DND-41 (cell line): ENCODE data around the gene CFAP54.

Source experiments
- ATAC-seq: fragments of 200-7000 bp; cut with Tn5 transposase; 3 replicates; pipeline ENCODE4 v1.9.1; 2021; ENCODE audit warnings: low read depth; ENCODE audit not compliant: insufficient read depth
- DNase-seq: peaks from one replicate; pipeline ENCODE4 v3.0.0-alpha.2; 2020
- H2AFZ ChIP-seq: 2 replicates; pipeline ENCODE4 v1.6.0; 2012; ENCODE audit warnings: low read depth, low read length
- H3K27ac ChIP-seq: 2 replicates; pipeline ENCODE4 v1.5.1; 2012; ENCODE audit warnings: low read length, inconsistent platforms
- H3K27me3 ChIP-seq: fragments of 200-600 bp; sonication (generic); 2 replicates; pipeline ENCODE4 v1.6.0; 2012; ENCODE audit warnings: low read length, mild to moderate bottlenecking, inconsistent platforms; ENCODE audit not compliant: insufficient read depth, poor library complexity
- H3K36me3 ChIP-seq: 2 replicates; pipeline ENCODE4 v1.5.1; 2012; ENCODE audit warnings: low read length, inconsistent platforms; ENCODE audit not compliant: insufficient read depth
- H3K4me1 ChIP-seq: 2 replicates; pipeline ENCODE4 v1.5.1; 2012; ENCODE audit warnings: mild to moderate bottlenecking, low read length; ENCODE audit not compliant: insufficient read depth
- H3K4me2 ChIP-seq: 2 replicates; pipeline ENCODE4 v1.6.0; 2012; ENCODE audit warnings: mild to moderate bottlenecking, moderate library complexity, low read length, inconsistent platforms; ENCODE audit not compliant: insufficient read depth
- H3K4me3 ChIP-seq, 2 experiments: fragments of 200-600 bp in 1 of 2; shearing (Covaris generic) in 1 of 2; 2 replicates each; pipeline ENCODE4 v1.5.1; 2012 to 2016; ENCODE audit warnings: inconsistent platforms in 2 of 2, low read length in 2 of 2, mild to moderate bottlenecking in 2 of 2, low read depth in 1 of 2, moderate library complexity in 1 of 2
- H3K79me2 ChIP-seq: 2 replicates; pipeline ENCODE4 v1.6.0; 2012; ENCODE audit warnings: low read length, inconsistent platforms; ENCODE audit not compliant: insufficient read depth
- H3K9ac ChIP-seq: 2 replicates; pipeline ENCODE4 v1.6.0; 2012; ENCODE audit warnings: low read depth, mild to moderate bottlenecking, inconsistent platforms, low read length, moderate library complexity
- H3K9me3 ChIP-seq: 2 replicates; pipeline ENCODE4 v1.5.1; 2012; ENCODE audit warnings: low read length, moderate library complexity, mild to moderate bottlenecking, inconsistent platforms; ENCODE audit not compliant: insufficient read depth, severe bottlenecking
- H4K20me1 ChIP-seq: 2 replicates; pipeline ENCODE4 v1.6.0; 2012; ENCODE audit warnings: low read length; ENCODE audit not compliant: insufficient read depth
- EZH2 ChIP-seq: IDR thresholded peaks from 3 replicates; pipeline ENCODE4 v1.6.1; 2012; ENCODE audit warnings: borderline replicate concordance, low read depth, mild to moderate bottlenecking, moderate library complexity, low read length, inconsistent platforms; ENCODE audit not compliant: severe bottlenecking
- TF ChIP-seq, protein P1 (sequence below): IDR thresholded peaks from 2 replicates; pipeline ENCODE4 v1.5.1; 2012; ENCODE audit warnings: borderline replicate concordance, low read length, moderate library complexity, mild to moderate bottlenecking; ENCODE audit not compliant: poor library complexity, severe bottlenecking; ENCODE audit errors: extremely low read depth

Gene CFAP54

GRCh38 chr12:96623656-96624217 lies 134.4 kb downstream of the CFAP54 start:
- Histone ChIP-seq H3K36me3 (no peaks in the 10 kb centered on the region), H3K4me2 (no peak overlapping the region), H3K4me3 (no peak overlapping the region), H3K27ac (no peak overlapping the region), H2AFZ (no peak overlapping the region), H3K9me3 (no peaks in the 10 kb centered on the region), H3K9ac (no peak overlapping the region), H3K27me3 (no peaks in the 10 kb centered on the region), H3K79me2 (no peaks in the 10 kb centered on the region), H4K20me1 (no peaks in the 10 kb centered on the region), H3K4me1 (no peaks in the 10 kb centered on the region)
- no peak for DNase-seq
- no peak for ATAC-seq
- no peak for TF ChIP-seq EZH2
- TF ChIP-seq, protein P1, sequence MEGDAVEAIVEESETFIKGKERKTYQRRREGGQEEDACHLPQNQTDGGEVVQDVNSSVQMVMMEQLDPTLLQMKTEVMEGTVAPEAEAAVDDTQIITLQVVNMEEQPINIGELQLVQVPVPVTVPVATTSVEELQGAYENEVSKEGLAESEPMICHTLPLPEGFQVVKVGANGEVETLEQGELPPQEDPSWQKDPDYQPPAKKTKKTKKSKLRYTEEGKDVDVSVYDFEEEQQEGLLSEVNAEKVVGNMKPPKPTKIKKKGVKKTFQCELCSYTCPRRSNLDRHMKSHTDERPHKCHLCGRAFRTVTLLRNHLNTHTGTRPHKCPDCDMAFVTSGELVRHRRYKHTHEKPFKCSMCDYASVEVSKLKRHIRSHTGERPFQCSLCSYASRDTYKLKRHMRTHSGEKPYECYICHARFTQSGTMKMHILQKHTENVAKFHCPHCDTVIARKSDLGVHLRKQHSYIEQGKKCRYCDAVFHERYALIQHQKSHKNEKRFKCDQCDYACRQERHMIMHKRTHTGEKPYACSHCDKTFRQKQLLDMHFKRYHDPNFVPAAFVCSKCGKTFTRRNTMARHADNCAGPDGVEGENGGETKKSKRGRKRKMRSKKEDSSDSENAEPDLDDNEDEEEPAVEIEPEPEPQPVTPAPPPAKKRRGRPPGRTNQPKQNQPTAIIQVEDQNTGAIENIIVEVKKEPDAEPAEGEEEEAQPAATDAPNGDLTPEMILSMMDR, result no peak

DNA sequence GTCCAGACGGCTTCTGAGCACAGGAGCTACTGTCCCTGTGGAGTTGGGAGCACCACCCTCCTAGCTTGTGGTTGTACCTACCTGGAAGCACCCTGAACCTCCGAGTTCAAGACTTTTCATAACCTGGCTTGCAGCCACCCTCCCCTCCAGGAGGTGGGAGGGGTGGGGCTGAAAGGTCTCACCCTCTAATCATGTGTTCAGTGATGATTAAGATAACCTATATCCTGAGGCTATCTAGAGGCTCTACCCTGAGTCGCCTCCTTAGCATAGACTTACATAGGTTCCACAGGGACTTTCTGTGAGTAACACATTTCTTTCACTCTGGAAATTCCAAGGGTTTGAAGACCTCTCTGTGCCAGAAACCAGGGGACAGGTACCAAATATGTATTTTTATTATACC lies 146.5 kb downstream of the CFAP54 start:
- Histone ChIP-seq H3K9me3 (no peaks in the 10 kb centered on the region), H2AFZ (no peak overlapping the region), H3K9ac (no peak overlapping the region), H3K4me2 (no peak overlapping the region), H3K27me3 (no peaks in the 10 kb centered on the region), H3K4me3 (no peak overlapping the region), H4K20me1 (no peaks in the 10 kb centered on the region), H3K4me1 (no peaks in the 10 kb centered on the region), H3K79me2 (no peaks in the 10 kb centered on the region), H3K36me3 (no peaks in the 10 kb centered on the region), H3K27ac (no peak overlapping the region)
- DNase-seq (no peak), ATAC-seq (no peak)
- TF ChIP-seq, protein P1, result no peak
- TF ChIP-seq EZH2, result no peak

- Histone ChIP-seq H3K9me3 (no peaks in the 10 kb centered on the region), H3K27me3 (no peaks in the 10 kb centered on the region), H4K20me1 (no peaks in the 10 kb centered on the region), H3K9ac (no peak overlapping the region), H3K27ac (no peak overlapping the region), H3K4me3 (no peak overlapping the region), H3K79me2 (no peaks in the 10 kb centered on the region), H3K4me2 (no peak overlapping the region), H3K36me3 (no peaks in the 10 kb centered on the region), H3K4me1 (no peaks in the 10 kb centered on the region), H2AFZ (no peak overlapping the region)
- ATAC-seq (no peak), DNase-seq (no peak)
- TF ChIP-seq, protein P1, result no peak
- TF ChIP-seq EZH2, result no peak
Observed at GRCh38 chr12:96636895-96637294, 147.5 kb downstream of the CFAP54 start.

- Histone ChIP-seq H3K4me1 (no peaks in the 10 kb centered on the region), H3K36me3 (no peaks in the 10 kb centered on the region), H3K4me2 (no peak overlapping the region), H3K9me3 (no peaks in the 10 kb centered on the region), H2AFZ (no peak overlapping the region), H3K27ac (no peak overlapping the region), H3K27me3 (no peaks in the 10 kb centered on the region), H4K20me1 (no peaks in the 10 kb centered on the region), H3K9ac (no peak overlapping the region), H3K4me3 (no peak overlapping the region), H3K79me2 (no peaks in the 10 kb centered on the region)
- ATAC-seq (no peak), DNase-seq (no peak)
- no peak for TF ChIP-seq EZH2
- TF ChIP-seq, protein P1, result no peak
Observed at GRCh38 chr12:96648923-96649322, 159.5 kb downstream of the CFAP54 start.
